GM19328 (cell line): ENCODE measurements around the gene MCC.

ENCODE experiments used
- ATAC-seq: cut with Tn5 transposase; IDR thresholded peaks from one replicate; pipeline ENCODE4 v1.9.1; 2021; ENCODE audit warnings: mild to moderate bottlenecking, moderate library complexity; ENCODE audit not compliant: unreplicated experiment

Gene MCC

DNA sequence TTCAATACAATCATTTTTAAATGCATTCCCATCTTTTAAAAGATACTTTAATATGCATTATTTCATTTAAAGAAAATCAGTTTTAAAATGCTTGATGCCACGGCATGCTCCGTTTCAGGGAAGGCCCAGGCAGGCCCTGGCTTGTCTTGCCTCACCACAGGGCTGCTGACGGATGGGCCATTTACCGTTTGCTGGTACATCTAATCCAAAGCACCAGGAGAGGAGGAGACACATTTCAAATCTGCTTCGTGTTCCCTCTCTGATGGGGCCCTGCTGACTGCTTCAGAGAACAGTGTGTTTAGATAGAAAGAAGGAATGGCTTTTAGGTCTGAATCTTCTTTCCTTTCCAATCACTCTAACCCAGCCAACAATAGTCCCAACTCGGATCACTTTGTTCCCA is 326.4 kb downstream of the MCC start:
- ATAC-seq: no peak

GRCh38 chr5:113157886-113158285 is 330.4 kb downstream of the MCC start:
- no peak for ATAC-seq

GRCh38 chr5:113156271-113156877 is 331.9 kb downstream of the MCC start:
- ATAC-seq: no peak

GRCh38 chr5:113153512-113154097 is 334.6 kb downstream of the MCC start:
- no peak for ATAC-seq

- no peak for ATAC-seq
These were observed 335.9 kb downstream of the MCC start for GRCh38 chr5:113152380-113152740.

DNA sequence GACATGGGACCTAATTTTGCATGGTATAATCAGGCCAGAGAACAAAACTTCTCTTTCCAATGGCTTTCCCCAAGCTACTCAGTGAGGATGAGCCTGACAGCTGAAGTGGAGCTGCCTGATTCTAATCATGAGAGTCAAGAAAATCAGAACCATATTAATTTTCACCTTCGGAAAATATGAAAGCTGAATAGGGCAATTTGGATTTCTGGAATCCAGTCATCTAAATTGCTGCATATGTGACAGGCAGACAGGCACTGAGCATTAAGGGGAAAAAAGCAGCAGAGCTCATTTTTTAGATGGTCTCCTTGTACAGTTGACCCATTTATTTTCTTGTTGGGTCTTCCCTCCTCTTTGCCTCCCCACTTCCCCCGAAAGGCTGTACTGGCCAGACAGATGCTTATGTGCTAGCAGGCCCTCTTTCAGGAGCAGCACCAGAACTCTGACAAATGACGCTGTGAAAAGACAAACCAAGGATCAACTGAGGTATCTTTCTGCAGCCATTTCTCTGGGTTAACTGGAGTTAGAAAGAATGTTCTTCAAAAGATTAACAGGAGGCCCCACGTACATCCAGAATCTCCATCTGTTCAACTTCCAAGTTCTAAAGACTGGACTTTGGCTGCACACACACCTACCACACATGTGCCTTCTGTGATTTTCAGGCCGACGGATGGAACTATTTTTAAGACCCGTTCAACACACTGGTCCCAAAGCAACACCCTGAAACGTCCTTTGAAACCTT is 336.4 kb downstream of the MCC start:
- ATAC-seq: no peak

DNA sequence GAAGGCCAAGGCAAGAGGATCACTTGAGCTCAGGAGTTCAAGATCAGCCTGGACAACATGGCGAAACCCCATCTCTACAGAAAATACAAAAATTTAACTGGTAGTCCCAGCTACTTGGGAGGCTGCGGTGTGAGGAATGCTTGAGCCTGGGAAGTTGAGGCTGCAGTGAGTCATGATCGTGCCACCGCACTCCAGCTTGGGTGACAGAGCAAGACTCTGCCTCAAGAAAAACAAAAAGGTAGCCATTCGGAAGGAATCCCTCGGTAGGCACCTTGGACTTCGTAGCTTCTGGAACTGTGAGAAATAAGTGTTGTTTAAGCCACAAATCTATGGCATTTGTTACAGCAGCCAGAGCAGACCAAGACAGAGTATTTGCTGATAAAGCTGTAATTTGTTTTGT is 337.4 kb downstream of the MCC start:
- no peak for ATAC-seq

DNA sequence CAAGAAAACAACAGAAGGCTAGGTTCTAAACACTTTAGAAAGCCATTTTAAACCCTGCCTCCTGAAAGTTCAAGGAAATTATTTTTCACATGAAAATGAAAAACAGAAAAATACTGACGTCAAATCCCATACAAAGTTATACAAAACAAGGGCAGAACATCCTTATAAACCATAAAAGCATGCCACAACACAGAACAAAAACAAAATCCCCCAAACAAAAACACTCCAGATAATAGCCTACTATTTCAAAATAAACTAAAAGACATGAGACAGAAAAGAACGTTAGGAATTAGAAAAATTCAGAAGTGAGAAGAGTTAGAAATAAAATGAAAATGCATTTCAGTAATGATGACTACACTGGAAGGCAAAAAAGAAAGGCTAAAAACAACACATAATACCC is 338.0 kb downstream of the MCC start:
- ATAC-seq: no peak

DNA sequence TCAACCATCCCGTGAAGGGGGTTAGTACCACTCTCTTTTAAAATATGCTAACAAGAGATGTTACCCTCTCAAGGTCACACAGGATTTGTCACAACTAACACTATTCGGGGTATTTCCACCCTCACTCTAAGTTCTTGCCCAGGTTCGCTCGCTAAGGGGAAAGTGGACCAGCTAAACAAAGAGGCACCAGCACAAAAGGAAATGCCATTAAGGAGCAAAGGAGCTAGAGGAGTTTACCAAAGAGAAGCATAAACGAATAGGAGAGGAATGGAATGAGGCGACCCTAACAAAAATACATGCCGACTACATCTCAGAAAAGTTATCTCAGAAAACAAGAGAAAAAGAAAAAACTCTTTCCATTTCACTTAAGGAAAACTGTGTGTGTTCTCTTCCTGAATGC is 340.7 kb downstream of the MCC start:
- ATAC-seq: no peak

- no peak for ATAC-seq
These were observed 341.1 kb downstream of the MCC start for GRCh38 chr5:113147101-113147508.

DNA sequence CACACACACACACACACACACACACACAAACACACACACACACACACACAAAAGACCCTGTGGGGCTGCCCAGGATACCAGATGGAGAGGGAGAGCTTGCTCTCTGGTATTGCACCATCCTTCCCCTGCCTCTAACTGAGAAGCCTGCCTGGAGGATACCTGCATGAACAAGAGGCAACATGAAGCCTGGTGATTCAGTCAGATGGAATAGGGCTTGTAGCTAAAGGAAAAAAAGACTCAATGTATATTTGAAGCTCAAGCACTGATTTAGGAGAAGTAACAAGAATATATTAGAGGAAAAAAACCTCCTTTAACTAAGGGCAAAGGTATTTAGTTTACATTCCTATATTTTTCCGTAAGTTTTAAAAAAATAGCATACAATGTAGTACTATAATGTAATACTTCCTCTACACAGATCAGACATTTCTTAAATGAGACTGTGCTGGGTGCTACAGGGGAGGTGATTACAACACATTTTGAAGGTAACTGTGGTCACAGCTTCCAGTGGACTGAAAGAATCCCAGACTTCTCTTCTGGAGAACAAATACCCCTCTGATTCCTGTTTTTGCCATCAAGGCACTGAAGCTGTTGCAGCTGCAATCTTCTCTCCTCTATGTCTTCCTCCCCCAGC is 342.4 kb downstream of the MCC start:
- no peak for ATAC-seq

DNA sequence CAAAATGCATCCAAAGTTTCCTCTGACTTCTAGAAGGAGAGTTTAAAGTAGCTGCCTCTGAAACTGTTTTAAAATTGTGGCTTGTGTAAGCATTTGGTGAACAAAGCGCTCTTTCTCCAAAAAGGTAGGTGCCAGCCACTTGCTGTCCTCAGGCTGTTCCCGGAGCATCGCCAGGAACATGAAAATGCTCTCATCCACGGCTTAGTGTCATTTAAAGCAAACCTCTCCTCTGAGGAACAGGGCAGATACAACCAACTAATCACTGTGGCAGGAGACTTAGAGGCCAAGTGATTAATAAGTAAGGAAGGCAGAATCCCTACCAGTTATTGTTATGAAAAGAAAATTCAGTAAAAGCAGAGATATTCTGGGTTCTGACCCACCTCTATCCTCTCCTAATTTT is 346.1 kb downstream of the MCC start:
- ATAC-seq: no peak

GRCh38 chr5:113140837-113141671 is 347.2 kb downstream of the MCC start:
- ATAC-seq: no peak

DNA sequence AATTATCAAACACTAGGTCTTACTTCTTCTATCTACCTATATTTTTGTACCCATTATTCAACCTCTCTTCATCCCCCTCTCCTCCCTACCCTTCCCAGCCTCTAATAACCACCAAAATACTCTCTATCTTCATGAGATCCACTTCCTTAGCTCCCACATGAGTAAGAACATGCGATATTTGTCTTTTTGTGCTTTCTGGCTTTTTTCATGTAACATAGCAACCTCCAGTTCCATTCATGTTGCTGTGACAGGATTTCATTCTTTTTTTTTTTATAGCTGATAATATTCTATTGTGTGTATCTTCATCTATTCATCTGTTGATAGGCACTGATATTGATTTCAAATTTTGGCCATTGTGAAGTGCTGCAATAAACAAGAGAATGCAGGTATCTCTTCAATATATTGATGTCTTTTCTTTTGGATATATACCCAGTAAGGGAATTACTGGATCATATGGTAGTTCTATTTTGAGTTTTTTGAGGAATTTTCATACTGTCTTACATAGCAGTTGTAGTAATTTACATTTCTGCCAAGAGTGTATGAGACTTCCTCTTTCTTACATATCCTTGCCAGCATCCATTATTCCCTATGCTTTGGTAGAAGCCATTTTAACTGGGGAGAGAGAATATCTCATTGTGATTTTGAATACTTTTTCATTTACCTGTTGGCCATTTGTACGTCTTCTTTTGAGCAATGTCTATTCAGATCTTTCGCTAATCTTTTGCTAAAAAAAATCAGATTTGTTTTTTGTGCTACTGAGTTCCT is 354.9 kb downstream of the MCC start:
- no peak for ATAC-seq

DNA sequence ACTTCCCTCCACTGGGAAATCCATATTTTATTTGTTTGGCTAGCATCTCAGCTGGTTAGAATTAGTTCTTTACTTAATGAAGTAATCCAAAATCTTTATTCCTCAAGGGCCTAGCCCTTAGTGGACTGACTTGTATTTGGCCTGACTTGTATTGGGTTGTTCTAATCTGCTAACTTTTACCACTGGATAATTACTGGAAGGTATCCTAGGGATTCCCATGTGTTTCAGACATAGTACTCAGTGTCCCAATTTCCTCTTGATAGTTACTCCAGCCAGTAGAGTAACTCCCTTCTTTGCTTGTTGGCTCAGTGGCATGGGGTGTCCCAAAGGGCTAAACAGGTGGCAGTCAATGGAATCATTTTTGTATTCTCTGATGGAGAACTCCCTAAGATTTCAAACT is 355.7 kb downstream of the MCC start:
- no peak for ATAC-seq

- ATAC-seq: no peak
These were observed 359.5 kb downstream of the MCC start for GRCh38 chr5:113128641-113129330.

DNA sequence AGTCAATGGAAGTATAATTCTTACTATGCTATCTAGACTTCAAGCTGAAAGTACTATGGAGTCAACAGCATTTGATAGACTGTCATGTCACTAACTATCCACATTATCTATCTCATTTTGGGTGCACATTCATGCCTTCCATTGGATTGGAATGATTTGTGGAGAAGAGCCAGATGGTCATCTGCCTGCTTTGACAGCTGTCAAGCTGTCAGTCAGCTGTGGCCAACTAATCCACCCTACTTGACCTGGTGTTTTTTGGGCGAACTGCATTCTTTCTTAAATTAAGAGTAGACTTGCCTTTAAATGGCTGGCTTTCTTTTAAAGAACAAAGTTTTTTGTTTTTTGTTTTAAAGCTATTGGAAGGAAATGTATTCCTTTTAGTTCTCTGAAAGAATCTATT is 360.2 kb downstream of the MCC start:
- ATAC-seq: no peak

- ATAC-seq: no peak
These were observed 361.2 kb downstream of the MCC start for GRCh38 chr5:113127021-113127420.

DNA sequence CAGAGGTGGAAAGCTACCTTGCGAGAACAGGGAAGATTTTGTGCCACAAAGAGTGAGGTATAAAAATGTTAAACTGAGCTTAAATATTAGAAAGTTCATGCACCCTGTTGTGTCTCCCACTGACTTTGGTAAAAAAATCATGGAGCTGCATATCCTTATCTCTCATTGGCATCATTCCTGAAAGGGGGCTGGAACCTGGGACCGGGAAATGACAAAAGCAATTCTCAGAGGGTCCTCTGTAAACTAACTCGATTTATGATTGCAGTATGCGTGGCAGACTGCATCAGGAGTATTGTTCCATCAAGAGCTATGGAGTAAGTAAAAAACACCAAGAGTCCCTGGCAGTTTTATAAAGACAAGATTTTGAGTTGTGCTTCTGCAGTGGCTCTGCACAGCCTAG is 362.9 kb downstream of the MCC start:
- ATAC-seq: no peak

DNA sequence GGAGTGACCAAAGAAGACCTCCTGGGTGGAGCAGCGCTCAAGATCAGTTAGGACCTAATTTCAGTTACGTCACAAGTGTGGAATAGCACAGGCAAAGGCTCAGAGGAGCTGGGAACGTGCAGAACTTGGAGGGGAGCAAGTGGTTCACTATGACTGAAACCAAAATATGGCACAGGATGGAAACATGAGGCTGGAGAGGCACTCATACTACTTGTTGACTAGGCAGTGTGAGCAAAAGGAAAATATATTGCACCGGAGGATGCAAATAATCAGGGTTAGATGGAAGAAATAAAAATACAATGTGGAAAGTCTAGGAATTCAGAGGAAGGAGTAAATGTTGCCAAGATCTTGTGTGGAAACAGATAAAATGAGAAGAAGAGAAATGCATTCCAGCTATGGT is 363.3 kb downstream of the MCC start:
- ATAC-seq: no peak
